Glutamatergic neuron (in vitro differentiated cells): ENCODE measurements around the gene POLR1H. TPM values are rescaled to one million over a fixed set of nuclear protein-coding genes. Genes with fewer than 3 reads are reported as not detected.

Source experiments
- DNase-seq: peaks from one replicate; pipeline ENCODE4 v3.0.0; 2022
- H3K27ac Mint-ChIP-seq: one replicate; pipeline ENCODE4 v1.8.0; 2020; ENCODE audit warnings: mild to moderate bottlenecking, mixed read lengths, inconsistent platforms; ENCODE audit not compliant: unreplicated experiment
- H3K27me3 Mint-ChIP-seq: one replicate; pipeline ENCODE4 v1.8.0; 2020; ENCODE audit warnings: mild to moderate bottlenecking, moderate library complexity, mixed read lengths, inconsistent platforms; ENCODE audit not compliant: unreplicated experiment
- H3K36me3 Mint-ChIP-seq: one replicate; pipeline ENCODE4 v1.8.0; 2020; ENCODE audit warnings: mild to moderate bottlenecking, mixed read lengths, inconsistent platforms; ENCODE audit not compliant: unreplicated experiment
- H3K4me1 Mint-ChIP-seq: one replicate; pipeline ENCODE4 v1.8.0; 2020; ENCODE audit warnings: mild to moderate bottlenecking, low read depth, mixed read lengths, inconsistent platforms; ENCODE audit not compliant: unreplicated experiment
- H3K4me3 Mint-ChIP-seq: one replicate; pipeline ENCODE4 v1.8.0; 2020; ENCODE audit warnings: mild to moderate bottlenecking, mixed read lengths, inconsistent platforms; ENCODE audit not compliant: unreplicated experiment
- H3K9me3 Mint-ChIP-seq: one replicate; pipeline ENCODE4 v1.8.0; 2020; ENCODE audit warnings: mild to moderate bottlenecking, moderate library complexity, mixed read lengths, inconsistent platforms; ENCODE audit not compliant: unreplicated experiment
- CTCF ChIP-seq: fragments of 200-600 bp; sonication (generic); IDR thresholded peaks from one replicate; pipeline ENCODE4 v1.5.0; 2021; ENCODE audit not compliant: partially characterized antibody, unreplicated experiment
- total RNA-seq: library from RNA; stranded (reverse); fragmentation: NEBNext Ultra II Directional; extraction: Animal tissue kit (Norgen Biotek cat#: 25700); gene quantifications from one replicate; pipeline ENCODE4 v1.2.1, GENCODE V29; 2021; ENCODE audit not compliant: unreplicated experiment

Gene POLR1H
- total RNA-seq, 1 donor from 2014 or later, result 17.0 TPM

- Mint-ChIP-seq H3K9me3 (peaks cover 6% of the 10 kb centered on the region), H3K4me1 (peaks cover 10% of the 10 kb centered on the region), H3K27me3 (peaks cover 27% of the 10 kb centered on the region), H3K27ac (no peak overlapping the region), H3K4me3 (peak overlapping the region; percentile 89), H3K36me3 (no peaks in the 10 kb centered on the region)
- TF ChIP-seq CTCF, result no peak
- DNase-seq, result no peak
Observed at GRCh38 chr6:30103872-30104179, 42.8 kb downstream of the POLR1H start.

GRCh38 chr6:30104661-30105060, 43.6 kb downstream of the POLR1H start:
- H3K36me3 Mint-ChIP-seq, result no peaks in the 10 kb centered on the region
- TF ChIP-seq CTCF, result no peak
- H3K4me1 Mint-ChIP-seq, result peaks cover 10% of the 10 kb centered on the region
- peaks cover 24% of the 10 kb centered on the region for H3K27me3 Mint-ChIP-seq
- no peak overlapping the region for H3K4me3 Mint-ChIP-seq
- peaks cover 6% of the 10 kb centered on the region for H3K9me3 Mint-ChIP-seq
- no peak for DNase-seq
- no peak overlapping the region for H3K27ac Mint-ChIP-seq

- Mint-ChIP-seq H3K4me3 (no peak overlapping the region), H3K27me3 (peaks cover 10% of the 10 kb centered on the region), H3K4me1 (no peaks in the 10 kb centered on the region), H3K36me3 (no peaks in the 10 kb centered on the region), H3K27ac (no peak overlapping the region), H3K9me3 (no peaks in the 10 kb centered on the region)
- TF ChIP-seq CTCF, result no peak
- DNase-seq, result no peak
Observed at GRCh38 chr6:30111266-30111856, 50.3 kb downstream of the POLR1H start.

GRCh38 chr6:30112402-30112994, 51.4 kb downstream of the POLR1H start:
- H3K36me3 Mint-ChIP-seq, result no peaks in the 10 kb centered on the region
- TF ChIP-seq CTCF, result no peak
- no peak overlapping the region for H3K4me3 Mint-ChIP-seq
- DNase-seq, result no peak
- no peaks in the 10 kb centered on the region for H3K4me1 Mint-ChIP-seq
- no peak overlapping the region for H3K27ac Mint-ChIP-seq
- peaks cover 10% of the 10 kb centered on the region for H3K27me3 Mint-ChIP-seq
- H3K9me3 Mint-ChIP-seq, result no peaks in the 10 kb centered on the region

- Mint-ChIP-seq H3K27ac (no peak within 1 kb of the TSS), H3K36me3 (no peaks in the 10 kb centered on the region), H3K4me1 (no peaks in the 10 kb centered on the region), H3K27me3 (peaks cover 5% of the 10 kb centered on the region), H3K4me3 (no peak within 1 kb of the TSS), H3K9me3 (no peaks in the 10 kb centered on the region)
- DNase-seq, result no peak
- no peak for TF ChIP-seq CTCF
Observed at GRCh38 chr6:30113003-30113759, 52.1 kb downstream of the POLR1H start, which contains the start of gene TRIM31. Gene TRIM31 (minus strand): TSS chr6:30113090. CDS start chr6:30112805, 285 bp downstream.
